Measurements from ENCODE around the gene CLHC1. TPM values are rescaled to one million over a fixed set of nuclear protein-coding genes. Genes with fewer than 3 reads are reported as not detected.

CLHC1 gene
- total and polyA plus RNA-seq, 12 donors = 4.7 to 21.3 (median 10.5) TPM

- Histone ChIP-seq H3K36me3 (replicated peaks in 1 of 2) (no peaks in the 10 kb centered on the region), H3K27ac (no peak overlapping the region), H3K4me1 (replicated peaks in 1 of 2) (peaks cover 0 to 25% of the 10 kb centered on the region in 2 donors), H3K4me3 (no peak overlapping the region), H3K27me3 (no peaks in the 10 kb centered on the region), H3K9me3 (replicated peaks in 1 of 3) (no peaks in the 10 kb centered on the region)
- WGBS, 4 donors = 89 to 100% (median 94%) methylated on average over 5 of the region's 5 CpGs
- intact Hi-C loops (cut with DNase I) = no loop called here
- no peak for TF ChIP-seq POLR2A (IDR thresholded peaks at IDR 0.05)
- no peak for TF ChIP-seq CTCF (IDR thresholded peaks at IDR 0.05)
- no peak for DNase-seq
These were observed 93.2 kb downstream of the CLHC1 start for GRCh38 chr2:55138882-55139229.

GRCh38 chr2:55138014-55138881, 93.8 kb downstream of the CLHC1 start:
- H3K27me3 ChIP-seq = no peaks in the 10 kb centered on the region
- no peak for DNase-seq
- H3K27ac ChIP-seq = peak overlapping the region in 2 of 5 donors; percentile 54 to 83
- H3K9me3 ChIP-seq (replicated peaks in 1 of 3) = no peaks in the 10 kb centered on the region
- H3K36me3 ChIP-seq (replicated peaks in 1 of 2) = no peaks in the 10 kb centered on the region
- TF ChIP-seq CTCF (IDR thresholded peaks at IDR 0.05) = no peak
- TF ChIP-seq POLR2A (IDR thresholded peaks at IDR 0.05) = no peak
- H3K4me1 ChIP-seq (replicated peaks in 1 of 2) = peaks cover 0 to 25% of the 10 kb centered on the region in 2 donors
- no peak overlapping the region for H3K4me3 ChIP-seq
- intact Hi-C loops (cut with DNase I) = no loop called here
- 48 to 52% (median 48%) methylated on average over 12 of the region's 12 CpGs for WGBS, 4 donors

GRCh38 chr2:55137024-55137958, 94.8 kb downstream of the CLHC1 start:
- peak in 1 of 7 donors; percentile 9 for DNase-seq
- peak overlapping the region in 2 of 5 donors; percentile 54 to 83 for H3K27ac ChIP-seq
- 57 to 71% (median 67%) methylated on average over 15 to 23 of the region's 23 CpGs for WGBS, 4 donors

More at GRCh38 chr2:55137024-55137958, 94.8 kb downstream of the CLHC1 start:
- intact Hi-C loops (cut with DNase I) = no loop called here
- TF ChIP-seq CTCF (IDR thresholded peaks at IDR 0.05) (no peak), POLR2A (IDR thresholded peaks at IDR 0.05) (no peak)
- Histone ChIP-seq H3K27me3 (no peaks in the 10 kb centered on the region), H3K36me3 (replicated peaks in 1 of 2) (no peaks in the 10 kb centered on the region), H3K4me1 (replicated peaks in 1 of 2) (peaks cover 0 to 25% of the 10 kb centered on the region in 2 donors), H3K4me3 (no peak overlapping the region), H3K9me3 (replicated peaks in 1 of 3) (no peaks in the 10 kb centered on the region)
